ENCODE results near the gene GRIP1.

DNA sequence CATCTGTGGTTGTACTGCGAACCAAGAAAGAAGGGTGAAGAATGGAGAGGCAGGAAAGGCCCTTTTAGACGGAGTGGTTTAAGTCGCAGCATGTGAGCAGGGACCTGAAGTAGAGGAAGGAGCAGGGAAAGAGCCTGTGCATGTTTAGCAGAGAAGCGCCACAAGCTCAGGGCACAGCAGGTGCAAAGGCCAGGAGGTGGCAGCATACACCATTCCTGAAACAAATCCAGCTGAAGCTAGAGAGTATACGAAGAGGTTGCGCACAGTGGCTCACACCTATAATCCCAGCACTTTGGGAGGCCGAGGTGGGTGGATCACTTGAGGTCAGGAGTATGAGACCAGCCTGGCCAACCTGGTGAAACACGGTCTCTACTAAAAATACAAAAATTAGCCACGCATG is 326.7 kb downstream of the GRIP1 start:
- TF ChIP-seq POLR2A (IDR thresholded peaks at IDR 0.05; ENCODE audit: low read depth, low read length) (no peak), POLR2AphosphoS5 (IDR thresholded peaks at IDR 0.05; ENCODE audit: low read depth, low read length) (no peak)

Measured in GM12891 (cell line).